GM21390 (cell line): Measurements from ENCODE around the gene IDI2.
A peak's percentile ranks its signal among the peaks of the same experiment; 100 is the strongest.
"Not testable (repeated sequence)": the region's sequence is repeated elsewhere in the genome, so short reads cannot be mapped to it uniquely, and the experiment has no call there.

Experiments used
- ATAC-seq: cut with Tn5 transposase; IDR thresholded peaks from one replicate; pipeline ENCODE4 v1.9.1; 2021; ENCODE audit not compliant: unreplicated experiment

The IDI2 gene

GRCh38 chr10:1048349-1048731 lies 22.7 kb upstream of the IDI2 start:
- peak; percentile 11 for ATAC-seq

GRCh38 chr10:1047937-1048336 lies 22.3 kb upstream of the IDI2 start:
- ATAC-seq = no peak

- no peak for ATAC-seq
Observed at GRCh38 chr10:1045415-1045814, 19.8 kb upstream of the IDI2 start.

GRCh38 chr10:1044964-1045363 lies 19.3 kb upstream of the IDI2 start:
- ATAC-seq = no peak

GRCh38 chr10:1044146-1044545 lies 18.5 kb upstream of the IDI2 start:
- no peak for ATAC-seq

- ATAC-seq = peak; percentile 60
Observed at GRCh38 chr10:1043532-1043995, 17.9 kb upstream of the IDI2 start.

GRCh38 chr10:1041514-1041913 lies 15.9 kb upstream of the IDI2 start:
- no peak for ATAC-seq

- ATAC-seq = no peak
Observed at GRCh38 chr10:1040133-1040532, 14.5 kb upstream of the IDI2 start.

- not testable (repeated sequence) for ATAC-seq
Observed at GRCh38 chr10:1038769-1039168, 13.1 kb upstream of the IDI2 start.

- ATAC-seq = no peak
Observed at GRCh38 chr10:1037098-1037497, 11.4 kb upstream of the IDI2 start.

- ATAC-seq = no peak
Observed at GRCh38 chr10:1036341-1036791, 10.7 kb upstream of the IDI2 start.

- ATAC-seq = no peak
Observed at GRCh38 chr10:1035201-1035600, 9.5 kb upstream of the IDI2 start.

- no peak for ATAC-seq
Observed at GRCh38 chr10:1034758-1035157, 9.1 kb upstream of the IDI2 start.

- ATAC-seq = no peak
Observed at GRCh38 chr10:1033601-1034000, 7.9 kb upstream of the IDI2 start.

GRCh38 chr10:1029838-1030237 lies 4.2 kb upstream of the IDI2 start:
- no peak for ATAC-seq

GRCh38 chr10:1026578-1026977 lies 919 bp upstream of the IDI2 start:
- no peak for ATAC-seq

GRCh38 chr10:1024103-1024502 lies 1.6 kb downstream of the IDI2 start:
- ATAC-seq = no peak

- ATAC-seq = no peak
Observed at GRCh38 chr10:1022413-1022812, 3.2 kb downstream of the IDI2 start.

GRCh38 chr10:1020958-1021357 lies 4.7 kb downstream of the IDI2 start:
- ATAC-seq = no peak

- no peak for ATAC-seq
Observed at GRCh38 chr10:1020460-1020859, 5.2 kb downstream of the IDI2 start.

GRCh38 chr10:1019362-1019761 lies 6.3 kb downstream of the IDI2 start:
- ATAC-seq = no peak

GRCh38 chr10:1015688-1016087 lies 10.0 kb downstream of the IDI2 start:
- ATAC-seq = no peak

GRCh38 chr10:1011696-1012095 lies 14.0 kb downstream of the IDI2 start:
- ATAC-seq = no peak

GRCh38 chr10:1010703-1011102 lies 15.0 kb downstream of the IDI2 start:
- no peak for ATAC-seq
